Testis (tissue), 3 donors: ENCODE results near the gene UBE2E3. TPM values are rescaled to one million over a fixed set of nuclear protein-coding genes. Genes with fewer than 3 reads are reported as not detected.

Experiments used
- DNase-seq: peaks from one replicate; pipeline ENCODE4 v3.0.0-alpha.2; 2019
- H3K27ac ChIP-seq, 2 donors: fragments of 200-600 bp; sonication (generic); one replicate each; pipeline ENCODE4 v1.5.1; 2019
- H3K27me3 ChIP-seq: fragments of 200-600 bp; sonication (generic); one replicate; pipeline ENCODE4 v1.5.1; 2019
- H3K36me3 ChIP-seq: fragments of 200-600 bp; sonication (generic); one replicate; pipeline ENCODE4 v1.5.1; 2017; ENCODE audit warnings: low read depth; ENCODE audit errors: missing control alignments
- H3K4me1 ChIP-seq: fragments of 200-600 bp; sonication (generic); one replicate; pipeline ENCODE4 v1.5.1; 2019
- H3K4me3 ChIP-seq, 2 donors: fragments of 200-600 bp; sonication (generic); one replicate each; pipeline ENCODE4 v1.5.1; 2017 to 2019
- H3K9me3 ChIP-seq: fragments of 200-600 bp; sonication (generic); one replicate; pipeline ENCODE4 v1.5.1; 2017
- CTCF ChIP-seq, 3 experiments: fragments of 450-650 bp in 2 of 3; fragments of 200-600 bp in 1 of 3; sonication (generic) in 1 of 3; IDR thresholded peaks; one replicate each; pipeline ENCODE4 v1.5.1; 2016 to 2019; ENCODE audit warnings: antibody characterized with exemption in 3 of 3, mild to moderate bottlenecking in 2 of 3, moderate library complexity in 1 of 3
- POLR2A ChIP-seq: fragments of 450-650 bp; IDR thresholded peaks from one replicate; pipeline ENCODE4 v1.6.1; 2017; ENCODE audit warnings: antibody characterized with exemption, mild to moderate bottlenecking, moderate library complexity
- WGBS, 2 donors: methylation state at CpG; one replicate each; pipeline ENCODE4 v1.1.5; 2018; 5-methylcytosine and 5-hydroxymethylcytosine counted together
- intact Hi-C: fragments of 100-400 bp; cut with DNase I; formaldehyde crosslinking; loops from one replicate; pipeline ENCODE4 v1.15.1; 2023; ENCODE audit warnings: low total_unique reads
- polyA plus RNA-seq: library from polyadenylated mRNA; stranded (reverse); fragments of 350-450 nt; fragmentation: Illumina TruSeq; extraction: RNeasy Lipid Tissue Mini Kit (QIAGEN cat#74804); gene quantifications from one replicate; pipeline ENCODE4 v1.2.3, GENCODE V29; 2014; ENCODE audit warnings: low read depth, low replicate concordance; ENCODE audit not compliant: insufficient read depth
- total RNA-seq, 2 donors: library from RNA; depleted of rRNA; stranded (reverse); fragments of >200 nt; gene quantifications; one replicate each; pipeline ENCODE4 v1.2.3, GENCODE V29; 2016

The UBE2E3 gene
- total and polyA plus RNA-seq, 3 donors from 2014 or later = 111 to 138 (median 113) TPM

GRCh38 chr2:181041661-181042060 lies 61.3 kb downstream of the UBE2E3 start:
- H3K36me3 ChIP-seq = no peaks in the 10 kb centered on the region
- no peak overlapping the region for H3K4me3 ChIP-seq
- WGBS, 2 donors = 96 to 100% methylated on average over 2 of the region's 2 CpGs
- H3K4me1 ChIP-seq = no peaks in the 10 kb centered on the region
- intact Hi-C loops = no loop called here
- TF ChIP-seq POLR2A (no peak), CTCF (IDR thresholded peaks at IDR 0.05) (no peak)
- no peak for DNase-seq
- H3K27me3 ChIP-seq = no peaks in the 10 kb centered on the region
- H3K9me3 ChIP-seq = no peaks in the 10 kb centered on the region
- no peak overlapping the region for H3K27ac ChIP-seq

GRCh38 chr2:181042706-181043105 lies 62.3 kb downstream of the UBE2E3 start:
- intact Hi-C loops = no loop called here
- Histone ChIP-seq H3K27ac (no peak overlapping the region), H3K27me3 (no peaks in the 10 kb centered on the region), H3K9me3 (no peaks in the 10 kb centered on the region), H3K36me3 (no peaks in the 10 kb centered on the region), H3K4me1 (no peaks in the 10 kb centered on the region), H3K4me3 (no peak overlapping the region)
- no peak for DNase-seq
- TF ChIP-seq POLR2A (no peak), CTCF (IDR thresholded peaks at IDR 0.05) (no peak)
- 76 to 88% methylated on average over 1 of the region's 1 CpG for WGBS, 2 donors

GRCh38 chr2:181046833-181047232 lies 66.4 kb downstream of the UBE2E3 start:
- 81 to 100% methylated on average over 1 of the region's 1 CpG for WGBS, 2 donors
- Histone ChIP-seq H3K36me3 (no peaks in the 10 kb centered on the region), H3K27me3 (no peaks in the 10 kb centered on the region), H3K4me3 (no peak overlapping the region), H3K9me3 (no peaks in the 10 kb centered on the region), H3K27ac (no peak overlapping the region), H3K4me1 (no peaks in the 10 kb centered on the region)
- DNase-seq = no peak
- TF ChIP-seq CTCF (IDR thresholded peaks at IDR 0.05) (no peak), POLR2A (no peak)
- intact Hi-C loops = no loop called here

GRCh38 chr2:181047829-181048228 lies 67.4 kb downstream of the UBE2E3 start:
- intact Hi-C loops = no loop called here
- Histone ChIP-seq H3K36me3 (no peaks in the 10 kb centered on the region), H3K4me1 (no peaks in the 10 kb centered on the region), H3K9me3 (no peaks in the 10 kb centered on the region), H3K27ac (no peak overlapping the region), H3K4me3 (no peak overlapping the region), H3K27me3 (no peaks in the 10 kb centered on the region)
- WGBS, 2 donors = 74 to 85% methylated on average over 4 of the region's 4 CpGs
- DNase-seq = no peak
- TF ChIP-seq CTCF (IDR thresholded peaks at IDR 0.05) (no peak), POLR2A (no peak)

- DNase-seq = no peak
- no peak overlapping the region for H3K4me3 ChIP-seq
- WGBS, 2 donors = 76 to 83% methylated on average over 3 of the region's 3 CpGs
- TF ChIP-seq CTCF (IDR thresholded peaks at IDR 0.05) (no peak), POLR2A (no peak)
- H3K27ac ChIP-seq = no peak overlapping the region
- H3K9me3 ChIP-seq = no peaks in the 10 kb centered on the region
- intact Hi-C loops = no loop called here
- H3K4me1 ChIP-seq = no peaks in the 10 kb centered on the region
- no peaks in the 10 kb centered on the region for H3K36me3 ChIP-seq
- H3K27me3 ChIP-seq = no peaks in the 10 kb centered on the region
Observed at GRCh38 chr2:181051861-181052522, 71.6 kb downstream of the UBE2E3 start.
